ENCODE measurements around the gene ZBTB38. TPM values are rescaled to one million over a fixed set of nuclear protein-coding genes. Genes with fewer than 3 reads are reported as not detected.

ZBTB38 gene
- total and polyA plus RNA-seq, 2 experiments from 2014 or later = 8.7 to 11.5 TPM

DNA sequence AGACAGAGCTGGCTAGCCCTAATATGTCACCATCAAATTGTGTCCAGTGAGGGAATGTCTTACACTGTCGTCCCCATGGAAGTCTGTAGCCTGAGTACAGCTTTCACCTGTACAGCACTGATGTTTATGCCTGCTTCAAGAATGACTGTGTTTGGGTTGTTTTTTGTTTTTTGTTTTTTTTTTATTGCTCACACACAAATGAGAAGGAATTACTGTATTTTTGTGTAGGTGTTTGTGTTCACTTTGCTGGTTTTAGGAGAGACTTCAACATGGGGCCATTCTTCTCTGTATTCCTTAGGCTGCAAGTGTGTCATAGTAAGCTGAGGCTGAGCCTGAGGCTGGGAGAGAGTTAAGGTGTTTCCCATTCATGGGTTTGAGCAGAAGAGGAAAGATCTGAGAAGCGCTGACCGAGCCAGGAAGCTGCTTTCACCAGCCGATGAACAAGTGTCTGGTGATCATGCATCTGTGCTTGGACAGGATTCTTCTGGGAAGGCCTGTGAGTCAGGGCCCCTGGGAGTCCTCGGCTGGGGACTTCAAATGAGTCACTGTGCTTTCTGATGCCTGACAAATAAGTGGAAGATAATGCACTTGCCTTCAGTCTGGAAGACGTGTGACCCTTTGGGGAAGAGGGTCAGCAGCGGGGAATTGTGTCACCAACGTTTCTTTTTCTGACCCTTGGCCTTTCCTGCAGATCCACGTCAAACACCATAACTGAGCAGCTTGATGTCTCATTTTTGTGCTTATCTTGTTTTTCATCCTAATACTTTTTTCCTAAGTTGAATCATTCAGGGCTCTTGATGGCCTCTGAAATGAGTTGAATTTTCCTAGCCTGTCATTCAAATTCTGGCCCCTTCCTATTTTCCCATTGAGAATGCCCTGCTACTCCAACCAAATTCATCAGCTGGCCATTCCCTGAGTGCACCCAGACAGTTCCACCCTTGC, 36.7 kb upstream of the ZBTB38 start:
- peaks cover 11% of the 10 kb centered on the region for H3K4me1 ChIP-seq (ENCODE audit: insufficient read depth)
- Mint-ChIP-seq H3K36me3 (ENCODE audit: low read depth) (no peaks in the 10 kb centered on the region), H3K27me3 (ENCODE audit: insufficient read depth, low read depth, poor library complexity) (peaks cover 5% of the 10 kb centered on the region), H3K4me1 (peaks cover 24% of the 10 kb centered on the region), H3K27ac (no peak overlapping the region), H3K4me3 (no peak overlapping the region), H3K9me3 (no peaks in the 10 kb centered on the region; the same call in 2 of the 3 replicates)
- no peak overlapping the region for H3K4me3 ChIP-seq
- TF ChIP-seq, protein P1, sequence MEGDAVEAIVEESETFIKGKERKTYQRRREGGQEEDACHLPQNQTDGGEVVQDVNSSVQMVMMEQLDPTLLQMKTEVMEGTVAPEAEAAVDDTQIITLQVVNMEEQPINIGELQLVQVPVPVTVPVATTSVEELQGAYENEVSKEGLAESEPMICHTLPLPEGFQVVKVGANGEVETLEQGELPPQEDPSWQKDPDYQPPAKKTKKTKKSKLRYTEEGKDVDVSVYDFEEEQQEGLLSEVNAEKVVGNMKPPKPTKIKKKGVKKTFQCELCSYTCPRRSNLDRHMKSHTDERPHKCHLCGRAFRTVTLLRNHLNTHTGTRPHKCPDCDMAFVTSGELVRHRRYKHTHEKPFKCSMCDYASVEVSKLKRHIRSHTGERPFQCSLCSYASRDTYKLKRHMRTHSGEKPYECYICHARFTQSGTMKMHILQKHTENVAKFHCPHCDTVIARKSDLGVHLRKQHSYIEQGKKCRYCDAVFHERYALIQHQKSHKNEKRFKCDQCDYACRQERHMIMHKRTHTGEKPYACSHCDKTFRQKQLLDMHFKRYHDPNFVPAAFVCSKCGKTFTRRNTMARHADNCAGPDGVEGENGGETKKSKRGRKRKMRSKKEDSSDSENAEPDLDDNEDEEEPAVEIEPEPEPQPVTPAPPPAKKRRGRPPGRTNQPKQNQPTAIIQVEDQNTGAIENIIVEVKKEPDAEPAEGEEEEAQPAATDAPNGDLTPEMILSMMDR (conservative IDR thresholded peaks at IDR 0.05; ENCODE audit: low read depth in 2 of 2) = no peak
- no peak for TF ChIP-seq CREB1 (CRISPR knock-in tag; IDR thresholded peaks at IDR 0.05; ENCODE audit: low read depth)
- no peak for TF ChIP-seq JUNB (IDR thresholded peaks at IDR 0.05; ENCODE audit: unreplicated experiment)
- TF ChIP-seq, protein P2, sequence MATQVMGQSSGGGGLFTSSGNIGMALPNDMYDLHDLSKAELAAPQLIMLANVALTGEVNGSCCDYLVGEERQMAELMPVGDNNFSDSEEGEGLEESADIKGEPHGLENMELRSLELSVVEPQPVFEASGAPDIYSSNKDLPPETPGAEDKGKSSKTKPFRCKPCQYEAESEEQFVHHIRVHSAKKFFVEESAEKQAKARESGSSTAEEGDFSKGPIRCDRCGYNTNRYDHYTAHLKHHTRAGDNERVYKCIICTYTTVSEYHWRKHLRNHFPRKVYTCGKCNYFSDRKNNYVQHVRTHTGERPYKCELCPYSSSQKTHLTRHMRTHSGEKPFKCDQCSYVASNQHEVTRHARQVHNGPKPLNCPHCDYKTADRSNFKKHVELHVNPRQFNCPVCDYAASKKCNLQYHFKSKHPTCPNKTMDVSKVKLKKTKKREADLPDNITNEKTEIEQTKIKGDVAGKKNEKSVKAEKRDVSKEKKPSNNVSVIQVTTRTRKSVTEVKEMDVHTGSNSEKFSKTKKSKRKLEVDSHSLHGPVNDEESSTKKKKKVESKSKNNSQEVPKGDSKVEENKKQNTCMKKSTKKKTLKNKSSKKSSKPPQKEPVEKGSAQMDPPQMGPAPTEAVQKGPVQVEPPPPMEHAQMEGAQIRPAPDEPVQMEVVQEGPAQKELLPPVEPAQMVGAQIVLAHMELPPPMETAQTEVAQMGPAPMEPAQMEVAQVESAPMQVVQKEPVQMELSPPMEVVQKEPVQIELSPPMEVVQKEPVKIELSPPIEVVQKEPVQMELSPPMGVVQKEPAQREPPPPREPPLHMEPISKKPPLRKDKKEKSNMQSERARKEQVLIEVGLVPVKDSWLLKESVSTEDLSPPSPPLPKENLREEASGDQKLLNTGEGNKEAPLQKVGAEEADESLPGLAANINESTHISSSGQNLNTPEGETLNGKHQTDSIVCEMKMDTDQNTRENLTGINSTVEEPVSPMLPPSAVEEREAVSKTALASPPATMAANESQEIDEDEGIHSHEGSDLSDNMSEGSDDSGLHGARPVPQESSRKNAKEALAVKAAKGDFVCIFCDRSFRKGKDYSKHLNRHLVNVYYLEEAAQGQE (IDR thresholded peaks at IDR 0.05; ENCODE audit: unreplicated experiment) = no peak
- TF ChIP-seq ZNF331 (CRISPR knock-in tag; IDR thresholded peaks at IDR 0.05; ENCODE audit: low read depth) = no peak
- no peak for TF ChIP-seq EZH2phosphoT487 (IDR thresholded peaks at IDR 0.05; ENCODE audit: unreplicated experiment)
- TF ChIP-seq POLR2AphosphoS5 (IDR thresholded peaks at IDR 0.05; ENCODE audit: low read depth) = no peak
- no peak for TF ChIP-seq ZNF114 (CRISPR knock-in tag; IDR thresholded peaks at IDR 0.05)
- TF ChIP-seq, protein P3, sequence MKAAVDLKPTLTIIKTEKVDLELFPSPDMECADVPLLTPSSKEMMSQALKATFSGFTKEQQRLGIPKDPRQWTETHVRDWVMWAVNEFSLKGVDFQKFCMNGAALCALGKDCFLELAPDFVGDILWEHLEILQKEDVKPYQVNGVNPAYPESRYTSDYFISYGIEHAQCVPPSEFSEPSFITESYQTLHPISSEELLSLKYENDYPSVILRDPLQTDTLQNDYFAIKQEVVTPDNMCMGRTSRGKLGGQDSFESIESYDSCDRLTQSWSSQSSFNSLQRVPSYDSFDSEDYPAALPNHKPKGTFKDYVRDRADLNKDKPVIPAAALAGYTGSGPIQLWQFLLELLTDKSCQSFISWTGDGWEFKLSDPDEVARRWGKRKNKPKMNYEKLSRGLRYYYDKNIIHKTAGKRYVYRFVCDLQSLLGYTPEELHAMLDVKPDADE (IDR thresholded peaks at IDR 0.05) = no peak
- TF ChIP-seq, protein P4, sequence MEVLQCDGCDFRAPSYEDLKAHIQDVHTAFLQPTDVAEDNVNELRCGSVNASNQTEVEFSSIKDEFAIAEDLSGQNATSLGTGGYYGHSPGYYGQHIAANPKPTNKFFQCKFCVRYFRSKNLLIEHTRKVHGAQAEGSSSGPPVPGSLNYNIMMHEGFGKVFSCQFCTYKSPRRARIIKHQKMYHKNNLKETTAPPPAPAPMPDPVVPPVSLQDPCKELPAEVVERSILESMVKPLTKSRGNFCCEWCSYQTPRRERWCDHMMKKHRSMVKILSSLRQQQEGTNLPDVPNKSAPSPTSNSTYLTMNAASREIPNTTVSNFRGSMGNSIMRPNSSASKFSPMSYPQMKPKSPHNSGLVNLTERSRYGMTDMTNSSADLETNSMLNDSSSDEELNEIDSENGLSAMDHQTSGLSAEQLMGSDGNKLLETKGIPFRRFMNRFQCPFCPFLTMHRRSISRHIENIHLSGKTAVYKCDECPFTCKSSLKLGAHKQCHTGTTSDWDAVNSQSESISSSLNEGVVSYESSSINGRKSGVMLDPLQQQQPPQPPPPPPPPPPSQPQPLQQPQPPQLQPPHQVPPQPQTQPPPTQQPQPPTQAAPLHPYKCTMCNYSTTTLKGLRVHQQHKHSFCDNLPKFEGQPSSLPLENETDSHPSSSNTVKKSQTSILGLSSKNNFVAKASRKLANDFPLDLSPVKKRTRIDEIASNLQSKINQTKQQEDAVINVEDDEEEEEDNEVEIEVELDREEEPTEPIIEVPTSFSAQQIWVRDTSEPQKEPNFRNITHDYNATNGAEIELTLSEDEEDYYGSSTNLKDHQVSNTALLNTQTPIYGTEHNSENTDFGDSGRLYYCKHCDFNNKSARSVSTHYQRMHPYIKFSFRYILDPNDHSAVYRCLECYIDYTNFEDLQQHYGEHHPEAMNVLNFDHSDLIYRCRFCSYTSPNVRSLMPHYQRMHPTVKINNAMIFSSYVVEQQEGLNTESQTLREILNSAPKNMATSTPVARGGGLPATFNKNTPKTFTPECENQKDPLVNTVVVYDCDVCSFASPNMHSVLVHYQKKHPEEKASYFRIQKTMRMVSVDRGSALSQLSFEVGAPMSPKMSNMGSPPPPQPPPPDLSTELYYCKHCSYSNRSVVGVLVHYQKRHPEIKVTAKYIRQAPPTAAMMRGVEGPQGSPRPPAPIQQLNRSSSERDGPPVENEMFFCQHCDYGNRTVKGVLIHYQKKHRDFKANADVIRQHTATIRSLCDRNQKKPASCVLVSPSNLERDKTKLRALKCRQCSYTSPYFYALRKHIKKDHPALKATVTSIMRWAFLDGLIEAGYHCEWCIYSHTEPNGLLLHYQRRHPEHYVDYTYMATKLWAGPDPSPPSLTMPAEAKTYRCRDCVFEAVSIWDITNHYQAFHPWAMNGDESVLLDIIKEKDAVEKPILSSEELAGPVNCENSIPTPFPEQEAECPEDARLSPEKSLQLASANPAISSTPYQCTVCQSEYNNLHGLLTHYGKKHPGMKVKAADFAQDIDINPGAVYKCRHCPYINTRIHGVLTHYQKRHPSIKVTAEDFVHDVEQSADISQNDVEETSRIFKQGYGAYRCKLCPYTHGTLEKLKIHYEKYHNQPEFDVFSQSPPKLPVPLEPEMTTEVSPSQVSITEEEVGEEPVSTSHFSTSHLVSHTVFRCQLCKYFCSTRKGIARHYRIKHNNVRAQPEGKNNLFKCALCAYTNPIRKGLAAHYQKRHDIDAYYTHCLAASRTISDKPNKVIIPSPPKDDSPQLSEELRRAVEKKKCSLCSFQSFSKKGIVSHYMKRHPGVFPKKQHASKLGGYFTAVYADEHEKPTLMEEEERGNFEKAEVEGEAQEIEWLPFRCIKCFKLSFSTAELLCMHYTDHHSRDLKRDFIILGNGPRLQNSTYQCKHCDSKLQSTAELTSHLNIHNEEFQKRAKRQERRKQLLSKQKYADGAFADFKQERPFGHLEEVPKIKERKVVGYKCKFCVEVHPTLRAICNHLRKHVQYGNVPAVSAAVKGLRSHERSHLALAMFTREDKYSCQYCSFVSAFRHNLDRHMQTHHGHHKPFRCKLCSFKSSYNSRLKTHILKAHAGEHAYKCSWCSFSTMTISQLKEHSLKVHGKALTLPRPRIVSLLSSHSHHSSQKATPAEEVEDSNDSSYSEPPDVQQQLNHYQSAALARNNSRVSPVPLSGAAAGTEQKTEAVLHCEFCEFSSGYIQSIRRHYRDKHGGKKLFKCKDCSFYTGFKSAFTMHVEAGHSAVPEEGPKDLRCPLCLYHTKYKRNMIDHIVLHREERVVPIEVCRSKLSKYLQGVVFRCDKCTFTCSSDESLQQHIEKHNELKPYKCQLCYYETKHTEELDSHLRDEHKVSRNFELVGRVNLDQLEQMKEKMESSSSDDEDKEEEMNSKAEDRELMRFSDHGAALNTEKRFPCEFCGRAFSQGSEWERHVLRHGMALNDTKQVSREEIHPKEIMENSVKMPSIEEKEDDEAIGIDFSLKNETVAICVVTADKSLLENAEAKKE (CRISPR knock-in tag; IDR thresholded peaks at IDR 0.05) = no peak
- TF ChIP-seq NANOG (IDR thresholded peaks at IDR 0.05; ENCODE audit: borderline replicate concordance) = no peak
- H3K27ac ChIP-seq (ENCODE audit: low read depth) = no peak overlapping the region
- ATAC-seq = no peak
- H2AFZ ChIP-seq = no peak overlapping the region
- no peaks in the 10 kb centered on the region for H3K27me3 ChIP-seq (ENCODE audit: insufficient read depth)
- H4K20me1 ChIP-seq (replicated peaks; ENCODE audit: insufficient read depth) = no peaks in the 10 kb centered on the region
- no peak for DNase-seq (ENCODE audit: low spot score)
- no peak overlapping the region for H3K4me2 ChIP-seq
- H3K9me2 ChIP-seq (ENCODE audit: insufficient read depth) = peaks cover 6% of the 10 kb centered on the region; the same call in 1 of the 2 replicates
- H3K79me2 ChIP-seq (replicated peaks; ENCODE audit: insufficient read depth) = no peaks in the 10 kb centered on the region
- no peaks in the 10 kb centered on the region for H3F3A ChIP-seq (replicated peaks; ENCODE audit: low read depth)
- H3K36me3 ChIP-seq (ENCODE audit: insufficient read depth) = no peaks in the 10 kb centered on the region

All from GM23338 (cell line).